OCI-LY7 (cell line): ENCODE data around the gene POLR2H.

Experiments
- EZH2phosphoT487 ChIP-seq: fragments of 200-600 bp; sonication (generic); IDR thresholded peaks from 2 replicates; pipeline ENCODE4 v1.6.1; 2018; ENCODE audit warnings: low read depth, borderline replicate concordance, mild to moderate bottlenecking, mixed run types, antibody characterized with exemption, low read length, moderate library complexity, mixed read lengths
- TF ChIP-seq, protein P1 (sequence below): fragments of 200-600 bp; sonication (generic); conservative IDR thresholded peaks from 2 replicates; pipeline ENCODE4 v1.5.1; 2014; ENCODE audit warnings: mild to moderate bottlenecking, antibody characterized with exemption, low read length, moderate library complexity, mixed read lengths

DNA sequence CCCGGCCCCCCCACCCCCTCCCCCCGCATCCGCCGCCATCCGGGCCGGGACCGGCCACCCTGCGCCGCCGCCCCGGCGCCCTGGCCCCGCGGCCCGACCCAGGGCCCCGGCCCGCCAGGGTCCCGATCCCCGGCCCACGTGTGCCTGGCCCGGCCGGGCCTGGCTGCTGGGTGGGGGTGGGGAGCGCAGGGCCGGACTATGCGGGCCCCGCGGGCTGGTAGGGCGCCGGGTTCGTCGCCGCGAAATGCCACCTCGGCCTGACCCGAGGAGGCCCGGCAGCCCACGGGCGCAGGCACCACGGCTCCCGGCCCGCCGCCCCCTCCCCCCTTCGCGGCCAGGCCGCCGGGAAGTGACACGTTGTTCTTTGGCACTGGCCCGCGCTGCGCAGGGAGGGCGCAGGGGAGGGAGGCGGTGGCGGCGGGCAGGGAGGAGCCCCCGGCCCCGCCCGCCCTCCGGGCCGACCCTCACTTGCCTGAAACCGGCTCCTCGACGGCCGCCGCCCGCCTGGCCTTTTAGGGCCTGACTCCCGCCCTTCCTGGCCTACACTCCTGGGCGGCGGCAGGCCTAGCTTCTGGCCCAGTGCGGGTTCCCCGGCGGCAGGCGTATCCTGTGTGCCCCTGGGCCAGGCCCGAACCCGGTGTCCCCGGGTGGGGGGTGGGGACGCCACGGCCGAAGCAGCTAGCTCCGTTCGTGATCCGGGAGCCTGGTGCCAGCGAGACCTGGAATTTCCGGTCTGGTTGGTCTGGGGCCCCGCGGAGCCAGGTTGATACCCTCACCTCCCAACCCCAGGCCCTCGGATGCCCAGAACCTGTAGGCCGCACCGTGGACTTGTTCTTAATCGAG, 46.6 kb upstream of the POLR2H start:
- TF ChIP-seq, protein P1, sequence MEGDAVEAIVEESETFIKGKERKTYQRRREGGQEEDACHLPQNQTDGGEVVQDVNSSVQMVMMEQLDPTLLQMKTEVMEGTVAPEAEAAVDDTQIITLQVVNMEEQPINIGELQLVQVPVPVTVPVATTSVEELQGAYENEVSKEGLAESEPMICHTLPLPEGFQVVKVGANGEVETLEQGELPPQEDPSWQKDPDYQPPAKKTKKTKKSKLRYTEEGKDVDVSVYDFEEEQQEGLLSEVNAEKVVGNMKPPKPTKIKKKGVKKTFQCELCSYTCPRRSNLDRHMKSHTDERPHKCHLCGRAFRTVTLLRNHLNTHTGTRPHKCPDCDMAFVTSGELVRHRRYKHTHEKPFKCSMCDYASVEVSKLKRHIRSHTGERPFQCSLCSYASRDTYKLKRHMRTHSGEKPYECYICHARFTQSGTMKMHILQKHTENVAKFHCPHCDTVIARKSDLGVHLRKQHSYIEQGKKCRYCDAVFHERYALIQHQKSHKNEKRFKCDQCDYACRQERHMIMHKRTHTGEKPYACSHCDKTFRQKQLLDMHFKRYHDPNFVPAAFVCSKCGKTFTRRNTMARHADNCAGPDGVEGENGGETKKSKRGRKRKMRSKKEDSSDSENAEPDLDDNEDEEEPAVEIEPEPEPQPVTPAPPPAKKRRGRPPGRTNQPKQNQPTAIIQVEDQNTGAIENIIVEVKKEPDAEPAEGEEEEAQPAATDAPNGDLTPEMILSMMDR: no peak
- no peak for TF ChIP-seq EZH2phosphoT487
